NCI-H1092 (cell line): Measurements from ENCODE around the gene HOXB6.

ENCODE experiments used
- DNase-seq: peaks from one replicate; lab custom pipeline; 2025; lab: John Stamatoyannopoulos, UW

HOXB6 gene

DNA sequence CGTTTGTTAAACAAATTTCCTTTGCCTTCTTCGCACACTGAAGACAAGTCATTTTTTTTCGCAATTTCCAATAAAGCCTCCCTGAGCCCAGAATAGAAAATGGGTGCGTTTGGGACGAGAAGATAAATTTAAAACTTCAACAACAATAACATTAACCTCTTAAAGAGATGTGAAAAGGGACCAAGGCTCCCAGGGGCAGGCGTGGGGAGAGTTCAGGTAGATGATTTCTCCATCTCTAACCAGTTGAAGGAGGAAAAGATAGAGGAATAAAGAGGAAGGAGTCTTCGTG is 25.4 kb downstream of the HOXB6 start:
- DNase-seq: no peak

DNA sequence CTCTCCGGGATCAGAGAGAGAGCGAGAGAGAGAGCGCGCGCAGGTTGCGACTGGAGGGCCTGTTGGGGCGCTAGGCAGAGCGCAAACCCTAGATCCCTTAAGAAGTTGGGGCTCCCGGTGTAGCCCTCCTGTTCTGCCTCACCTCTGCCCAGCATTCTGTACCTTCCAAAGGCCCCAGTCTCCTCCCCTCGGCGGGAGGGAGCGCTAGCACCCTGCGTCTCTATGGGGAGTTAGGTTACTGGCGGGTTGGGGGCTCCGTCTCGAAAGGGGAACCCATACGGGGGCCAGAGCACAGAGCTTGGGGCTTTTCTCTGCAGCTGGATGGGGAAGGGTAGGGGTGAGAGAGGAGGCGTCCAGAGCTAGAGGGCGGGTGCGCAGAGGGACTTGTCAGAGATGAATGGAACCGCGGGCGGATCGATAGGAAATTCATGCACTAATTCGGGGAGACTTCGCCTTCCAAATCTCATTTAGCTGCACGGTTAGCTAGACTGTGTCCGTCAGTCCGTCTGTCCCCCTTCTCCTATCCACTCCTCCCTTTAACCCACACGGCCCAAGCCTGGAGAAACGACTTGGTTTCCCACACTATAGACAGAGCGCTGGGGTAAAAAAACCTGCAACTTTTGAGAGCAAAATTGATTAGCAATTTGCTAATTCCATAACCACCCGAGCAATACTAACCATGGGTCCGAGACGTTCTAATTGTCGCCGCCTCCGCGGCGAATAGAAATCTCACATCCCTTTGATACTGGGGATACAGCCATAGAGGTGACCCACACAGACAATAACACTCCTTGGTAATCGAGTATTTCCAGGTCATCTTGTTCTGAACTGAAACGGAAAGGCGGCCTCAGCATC is 25.9 kb downstream of the HOXB6 start:
- peak; percentile 58 for DNase-seq

DNA sequence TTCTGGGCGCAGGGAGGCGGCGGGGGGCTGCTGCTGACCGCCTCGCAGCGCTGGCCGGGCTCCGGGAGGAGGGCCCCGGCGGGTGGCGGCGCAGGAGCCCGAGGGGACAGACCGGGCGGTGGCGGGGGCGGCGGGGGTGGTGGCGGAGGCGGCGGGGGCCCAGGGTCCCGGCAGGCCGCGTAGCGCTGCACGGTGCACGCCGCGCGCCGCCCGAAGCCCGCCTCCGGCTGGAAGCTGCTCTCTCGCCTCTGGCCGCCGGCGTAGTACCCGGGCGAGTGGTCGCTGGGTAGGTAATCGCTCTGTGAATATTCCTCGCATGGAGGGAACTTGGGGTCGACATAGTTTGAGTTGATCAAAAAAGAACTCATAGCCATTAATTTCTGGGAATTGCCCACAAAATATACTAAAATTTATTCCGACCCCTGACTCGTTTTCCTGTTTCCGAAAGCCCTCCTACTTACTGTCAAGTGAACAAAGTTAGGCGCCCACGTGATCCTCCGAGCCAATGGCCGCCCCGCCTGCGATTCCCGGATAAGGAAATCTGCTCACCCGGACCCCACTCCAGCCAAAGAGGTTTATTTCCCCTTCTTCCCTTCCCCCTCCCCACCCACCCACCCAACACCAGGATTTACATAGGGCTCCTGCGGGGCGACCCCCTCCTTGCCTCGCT is 26.7 kb downstream of the HOXB6 start, which contains the start of gene HOXB4:
TSS of gene HOXB4 (minus strand) at position 405 of the 670 bp plus-strand sequence. CDS start at position 374, 31 bp downstream.
- DNase-seq: peak; percentile 68

DNA sequence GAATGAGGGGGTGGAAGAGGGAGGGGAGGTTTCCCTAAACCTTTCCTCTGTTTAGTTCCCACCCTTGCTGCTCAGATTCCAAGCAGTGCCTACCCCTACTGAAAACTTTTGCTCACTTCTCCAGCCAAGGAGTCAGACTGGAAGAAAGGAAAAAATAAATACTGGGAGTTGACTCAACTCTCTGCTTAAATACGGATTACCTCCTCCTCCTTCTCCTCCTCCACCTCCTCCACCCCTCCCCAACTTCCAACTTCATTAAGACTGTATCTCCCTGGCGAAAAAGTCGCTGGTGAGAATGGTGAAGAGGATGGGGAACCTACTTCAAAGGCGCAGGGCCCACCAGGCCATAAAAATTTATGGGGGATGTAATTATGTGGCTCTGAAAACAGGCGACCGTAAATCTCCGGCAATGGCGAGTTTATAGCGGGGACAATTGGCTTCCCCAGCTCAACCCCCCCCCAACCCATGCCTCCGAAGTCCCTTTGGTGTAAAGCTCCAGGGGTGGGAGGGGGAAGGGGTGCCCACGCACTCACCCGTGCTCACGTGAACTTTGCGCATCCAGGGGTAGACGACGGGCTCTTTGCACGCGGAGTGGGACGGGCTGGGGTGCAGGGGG is 27.3 kb downstream of the HOXB6 start:
- DNase-seq: no peak

DNA sequence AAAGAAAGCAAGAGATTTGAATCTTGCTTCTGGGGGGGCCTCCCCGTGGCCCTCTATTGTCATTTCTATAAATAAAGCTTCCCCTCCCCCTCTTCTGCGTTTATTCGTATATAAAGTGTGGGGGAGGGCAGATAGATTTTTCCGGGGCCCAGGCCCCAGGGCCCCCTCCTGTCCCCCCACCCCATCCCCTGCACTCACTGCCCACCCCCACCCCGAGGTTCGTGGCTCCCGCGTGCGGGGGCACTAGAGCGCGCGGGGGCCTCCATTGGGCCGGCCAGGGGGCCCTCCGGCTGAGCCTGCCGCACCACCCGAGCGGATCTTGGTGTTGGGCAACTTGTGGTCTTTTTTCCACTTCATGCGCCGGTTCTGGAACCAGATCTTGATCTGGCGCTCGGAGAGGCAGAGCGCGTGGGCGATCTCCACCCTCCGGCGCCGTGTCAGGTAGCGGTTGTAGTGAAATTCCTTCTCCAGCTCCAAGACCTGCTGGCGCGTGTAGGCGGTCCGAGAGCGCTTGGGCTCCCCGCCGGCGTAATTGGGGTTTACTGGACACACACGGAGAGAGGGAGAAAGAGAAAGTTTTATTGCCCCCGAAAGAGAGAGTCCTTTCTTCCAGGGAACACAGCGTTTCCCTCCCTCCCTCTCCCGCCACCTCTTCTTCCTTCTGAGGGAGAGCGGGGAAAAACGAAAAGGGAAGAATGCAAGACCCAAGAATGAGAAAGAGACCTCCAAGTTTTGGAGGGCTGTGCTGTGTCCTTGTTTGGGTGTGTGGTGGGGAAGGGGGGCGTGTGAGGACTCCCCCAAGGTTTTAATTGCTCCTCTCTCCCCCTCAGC is 28.1 kb downstream of the HOXB6 start:
- DNase-seq: no peak

- no peak for DNase-seq
Measured at GRCh38 chr17:48575673-48576478, 28.9 kb downstream of the HOXB6 start.

DNA sequence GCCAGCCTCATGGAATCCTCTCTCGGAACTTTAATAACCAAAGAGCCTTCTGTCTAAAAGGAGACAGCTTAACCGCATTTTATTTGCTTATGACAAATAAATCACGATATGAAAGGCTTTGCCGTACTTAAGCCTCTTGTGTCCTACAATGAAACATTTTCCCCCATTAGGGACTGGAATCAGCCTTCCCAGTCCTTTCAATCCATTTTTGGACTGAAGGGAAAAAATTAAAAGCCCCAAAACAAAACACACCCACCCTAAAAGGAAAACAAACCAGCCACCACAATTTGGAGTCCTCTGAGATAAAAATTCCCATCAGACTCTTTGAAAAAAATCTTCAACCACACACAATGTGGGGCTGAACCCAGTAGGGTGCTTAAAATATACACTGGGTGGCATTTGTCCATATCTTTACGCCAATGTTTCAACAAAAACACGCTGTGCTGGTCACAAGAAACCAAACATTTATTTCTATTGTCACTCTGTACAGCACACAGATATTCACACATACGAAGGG is 29.7 kb downstream of the HOXB6 start:
- DNase-seq: peak; percentile 83

DNA sequence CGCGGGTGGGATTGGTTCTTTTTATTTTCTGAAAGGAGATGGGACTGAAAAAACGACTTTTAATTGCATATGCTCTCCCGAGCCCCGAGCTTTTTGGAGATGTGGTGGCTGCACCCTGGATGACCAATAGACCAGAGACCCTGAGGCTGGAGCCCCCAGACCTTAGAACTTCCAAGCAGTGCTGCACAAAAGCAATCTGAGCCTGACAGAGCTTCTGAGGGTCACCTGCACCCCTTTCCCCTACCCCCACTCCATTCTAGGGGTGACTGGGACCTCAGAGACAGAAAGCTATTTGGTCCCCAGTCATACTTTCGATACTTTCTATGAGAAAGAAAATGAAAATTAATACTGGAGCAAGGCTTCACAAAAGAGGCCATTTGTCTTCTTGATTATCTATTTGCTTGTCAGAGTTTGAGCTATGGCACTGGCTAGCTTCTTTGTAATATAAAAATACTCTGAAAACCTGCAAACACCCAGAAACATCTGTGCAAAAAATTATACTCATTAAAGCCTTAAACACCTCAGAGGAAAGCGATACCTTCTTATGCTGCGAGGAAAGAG is 30.2 kb downstream of the HOXB6 start:
- DNase-seq: no peak

- no peak for DNase-seq
Measured at GRCh38 chr17:48571826-48572417, 32.9 kb downstream of the HOXB6 start.

DNA sequence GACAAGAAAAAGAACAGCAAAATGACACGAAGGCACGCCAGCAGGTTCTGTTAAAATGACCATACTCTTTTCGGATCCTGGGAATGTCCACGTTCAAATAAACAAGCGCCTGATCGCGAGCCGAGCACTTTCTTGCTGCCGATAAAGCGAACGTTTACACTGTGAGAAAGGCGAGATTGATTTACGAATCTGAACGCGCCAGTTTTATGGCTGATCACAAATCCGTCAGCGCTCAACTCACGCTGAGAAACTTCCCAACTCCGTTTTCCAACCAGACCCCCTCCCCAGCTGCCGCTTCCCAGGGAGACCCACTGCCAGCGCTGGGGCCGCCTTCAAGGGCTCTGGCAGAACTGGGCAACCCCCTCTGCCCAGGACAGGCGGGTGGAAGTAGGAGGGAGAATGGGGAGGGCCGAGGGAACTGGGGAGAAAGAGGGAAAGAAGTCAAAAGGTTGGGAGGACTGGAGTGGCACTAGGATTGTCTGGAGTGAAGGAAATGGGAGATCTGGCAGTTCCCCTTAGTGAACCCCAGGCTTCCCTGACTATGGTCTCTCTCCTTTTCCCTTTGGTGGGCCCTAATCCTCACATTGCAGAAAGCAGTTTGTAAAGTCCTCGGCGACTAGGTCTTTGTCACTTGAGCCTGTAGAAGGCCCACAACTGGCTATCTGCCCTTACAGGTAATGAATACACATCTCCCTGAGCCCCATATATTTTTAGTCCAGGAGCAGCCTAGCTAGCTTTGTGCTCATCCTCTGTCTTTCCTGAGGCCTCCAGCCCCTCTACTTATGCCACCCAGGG is 33.6 kb downstream of the HOXB6 start:
- DNase-seq: no peak

GRCh38 chr17:48570325-48571023 is 34.3 kb downstream of the HOXB6 start:
- no peak for DNase-seq

GRCh38 chr17:48569674-48570324 is 35.0 kb downstream of the HOXB6 start:
- no peak for DNase-seq

DNA sequence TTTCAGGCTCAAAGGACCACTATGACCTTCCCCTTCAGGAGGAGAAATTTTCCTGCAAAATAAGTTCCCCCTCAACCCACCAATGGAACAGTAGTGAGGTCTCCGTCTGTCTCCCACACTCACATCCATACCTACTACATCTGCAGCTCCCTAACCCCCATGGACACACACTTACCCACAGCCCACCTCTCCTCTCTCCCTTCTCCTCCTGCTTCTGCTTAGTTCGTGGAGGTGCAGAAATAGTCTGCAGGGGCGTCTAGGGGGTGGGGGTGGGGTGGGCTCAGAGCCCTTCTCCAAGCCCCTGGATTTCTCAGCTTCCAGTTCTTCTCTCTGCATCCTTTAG is 35.6 kb downstream of the HOXB6 start:
- no peak for DNase-seq

GRCh38 chr17:48568499-48569239 is 36.1 kb downstream of the HOXB6 start:
- no peak for DNase-seq

- no peak for DNase-seq
Measured at GRCh38 chr17:48567646-48568354, 37.0 kb downstream of the HOXB6 start.

DNA sequence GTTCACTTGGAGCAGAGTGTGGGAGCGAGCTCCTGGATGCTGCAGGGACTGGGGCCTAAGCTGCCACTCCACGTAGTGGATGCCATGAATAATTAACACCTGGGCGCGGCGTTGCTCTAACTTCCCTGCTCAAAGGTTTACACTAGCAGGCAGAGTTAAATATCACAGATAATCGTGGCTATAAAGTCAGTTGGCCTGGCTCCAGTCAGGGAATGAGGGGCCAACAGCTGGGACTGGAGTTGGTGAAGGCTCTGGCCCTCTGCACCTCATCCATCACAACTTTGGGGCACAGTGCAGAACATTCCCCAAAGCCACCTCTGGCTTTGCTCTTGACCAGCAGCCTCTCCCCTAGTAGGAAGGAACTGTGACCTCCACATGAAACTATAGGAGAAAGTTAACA is 37.6 kb downstream of the HOXB6 start:
- DNase-seq: no peak

GRCh38 chr17:48566717-48567116 is 38.1 kb downstream of the HOXB6 start:
- no peak for DNase-seq
